GM19463 (cell line): ENCODE measurements around the gene FAM228A.
"Not testable (repeated sequence)": the region's sequence is repeated elsewhere in the genome, so short reads cannot be mapped to it uniquely, and the experiment has no call there.

Experiments used
- ATAC-seq: cut with Tn5 transposase; IDR thresholded peaks from one replicate; pipeline ENCODE4 v1.9.1; 2021; ENCODE audit warnings: mild to moderate bottlenecking, moderate library complexity; ENCODE audit not compliant: unreplicated experiment

FAM228A gene

GRCh38 chr2:24190503-24190902 is 15.7 kb downstream of the FAM228A start:
- ATAC-seq = no peak

- no peak for ATAC-seq
Measured at GRCh38 chr2:24191156-24191555, 16.3 kb downstream of the FAM228A start.

GRCh38 chr2:24191848-24192247 is 17.0 kb downstream of the FAM228A start:
- ATAC-seq = no peak

GRCh38 chr2:24197213-24197612 is 22.4 kb downstream of the FAM228A start:
- ATAC-seq = not testable (repeated sequence)

GRCh38 chr2:24199968-24200590 is 25.2 kb downstream of the FAM228A start:
- ATAC-seq = no peak

GRCh38 chr2:24200799-24201198 is 25.9 kb downstream of the FAM228A start:
- ATAC-seq = no peak

GRCh38 chr2:24203029-24203786 is 28.4 kb downstream of the FAM228A start:
- no peak for ATAC-seq

GRCh38 chr2:24203787-24204150 is 28.9 kb downstream of the FAM228A start:
- ATAC-seq = no peak

GRCh38 chr2:24204505-24204904 is 29.7 kb downstream of the FAM228A start:
- ATAC-seq = no peak

GRCh38 chr2:24205131-24205530 is 30.3 kb downstream of the FAM228A start:
- ATAC-seq = no peak

GRCh38 chr2:24206242-24206641 is 31.4 kb downstream of the FAM228A start:
- no peak for ATAC-seq

- ATAC-seq = no peak
Measured at GRCh38 chr2:24206714-24207113, 31.9 kb downstream of the FAM228A start.

GRCh38 chr2:24207359-24207758 is 32.5 kb downstream of the FAM228A start:
- no peak for ATAC-seq

GRCh38 chr2:24208490-24208889 is 33.6 kb downstream of the FAM228A start:
- no peak for ATAC-seq

GRCh38 chr2:24209389-24210105 is 34.7 kb downstream of the FAM228A start:
- ATAC-seq = no peak

GRCh38 chr2:24210106-24210455 is 35.2 kb downstream of the FAM228A start:
- ATAC-seq = no peak

GRCh38 chr2:24210723-24211122 is 35.9 kb downstream of the FAM228A start:
- ATAC-seq = no peak

- no peak for ATAC-seq
Measured at GRCh38 chr2:24211408-24211807, 36.6 kb downstream of the FAM228A start.

- peak; percentile 95 for ATAC-seq
Measured at GRCh38 chr2:24214880-24215279, 40.0 kb downstream of the FAM228A start.

GRCh38 chr2:24220554-24221291 is 45.9 kb downstream of the FAM228A start:
- no peak for ATAC-seq

GRCh38 chr2:24221343-24222050 is 46.6 kb downstream of the FAM228A start:
- ATAC-seq = no peak
